HG03354 (cell line): ENCODE results near the gene ANKS1A.

Experiments used
- ATAC-seq: cut with Tn5 transposase; IDR thresholded peaks from one replicate; pipeline ENCODE4 v1.9.1; 2021; ENCODE audit warnings: mild to moderate bottlenecking; ENCODE audit not compliant: unreplicated experiment, poor library complexity, severe bottlenecking

ANKS1A gene

DNA sequence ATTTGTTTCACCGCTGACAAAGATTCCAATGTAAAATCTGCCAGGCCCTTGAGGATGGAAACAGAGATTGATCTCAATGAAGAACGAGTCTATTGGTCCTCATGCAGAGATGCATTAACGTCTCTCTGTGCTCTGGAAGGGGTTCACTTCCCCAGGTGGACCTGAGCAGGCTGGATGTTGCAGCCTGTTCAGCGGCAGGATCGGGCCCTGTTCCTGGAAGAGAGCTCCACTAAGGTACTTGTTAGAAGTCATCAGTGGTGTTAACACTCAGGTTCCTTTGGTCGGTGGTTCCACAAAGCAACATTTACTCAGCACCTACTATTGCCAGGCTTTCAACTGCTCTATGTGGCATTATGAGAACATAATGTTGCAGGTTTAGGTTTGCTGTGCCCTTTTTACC is 144.6 kb downstream of the ANKS1A start:
- no peak for ATAC-seq

DNA sequence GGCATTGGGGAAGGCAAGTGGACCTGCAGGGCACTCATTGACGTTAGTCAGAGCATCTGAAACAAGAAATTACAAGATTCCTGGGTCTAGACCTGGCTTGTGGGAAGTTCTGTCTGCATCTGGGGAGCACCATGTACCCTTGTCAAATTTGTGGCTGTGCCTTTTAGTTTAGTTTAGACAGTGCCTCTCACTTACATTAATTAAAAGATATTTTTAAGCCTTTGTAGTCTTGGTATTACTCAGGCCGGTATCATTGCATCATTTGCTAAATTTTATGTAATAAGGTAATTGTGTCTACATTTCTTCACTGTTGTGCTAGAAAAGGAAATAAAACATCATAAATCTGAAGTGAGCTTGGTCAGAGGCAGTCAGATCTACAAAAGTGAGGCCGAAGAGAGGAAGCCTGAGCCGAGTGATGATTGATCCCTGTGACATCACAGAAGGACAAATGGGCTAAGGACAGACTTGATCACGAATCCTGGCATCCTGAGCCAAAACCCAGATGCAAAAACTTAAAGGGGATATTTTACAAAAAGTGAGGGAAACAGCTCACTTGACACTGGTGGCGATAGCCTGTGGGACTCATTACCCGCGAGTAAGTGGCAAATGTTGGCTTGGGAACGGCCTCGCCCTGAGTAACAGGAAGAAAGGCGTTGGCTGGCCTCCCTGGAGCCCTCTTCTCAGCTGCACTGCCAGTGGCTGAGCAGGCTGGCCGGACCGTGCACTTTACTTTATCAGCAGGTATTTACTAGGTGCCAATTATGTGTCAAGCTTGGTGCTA is 145.5 kb downstream of the ANKS1A start:
- ATAC-seq: no peak

DNA sequence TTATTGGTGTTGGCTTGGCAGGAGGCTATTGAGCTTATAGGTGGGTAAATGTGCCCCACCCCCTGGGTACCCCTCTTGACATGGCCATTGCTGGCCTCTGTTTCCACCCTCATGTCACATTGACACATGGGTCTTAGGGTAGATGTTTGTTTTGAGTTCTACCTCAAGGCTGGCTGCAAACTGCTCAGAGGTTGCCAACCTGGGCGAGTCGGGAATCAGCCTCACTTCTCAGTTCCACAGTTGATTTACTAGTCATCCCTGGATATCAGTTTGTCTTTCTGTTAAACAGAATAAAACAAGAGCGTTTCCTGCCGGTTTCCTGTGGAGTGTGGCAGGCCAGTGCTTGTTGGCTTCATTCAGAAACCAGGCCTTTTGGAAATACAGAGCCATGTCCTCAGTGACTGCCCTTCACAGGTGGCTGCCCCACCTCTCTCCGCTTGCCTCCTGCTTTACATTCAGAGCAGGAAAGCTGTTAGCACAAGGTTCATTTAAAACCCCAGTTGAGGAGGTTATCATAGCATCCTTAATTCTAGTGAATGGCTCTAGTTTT is 146.5 kb downstream of the ANKS1A start:
- ATAC-seq: no peak

DNA sequence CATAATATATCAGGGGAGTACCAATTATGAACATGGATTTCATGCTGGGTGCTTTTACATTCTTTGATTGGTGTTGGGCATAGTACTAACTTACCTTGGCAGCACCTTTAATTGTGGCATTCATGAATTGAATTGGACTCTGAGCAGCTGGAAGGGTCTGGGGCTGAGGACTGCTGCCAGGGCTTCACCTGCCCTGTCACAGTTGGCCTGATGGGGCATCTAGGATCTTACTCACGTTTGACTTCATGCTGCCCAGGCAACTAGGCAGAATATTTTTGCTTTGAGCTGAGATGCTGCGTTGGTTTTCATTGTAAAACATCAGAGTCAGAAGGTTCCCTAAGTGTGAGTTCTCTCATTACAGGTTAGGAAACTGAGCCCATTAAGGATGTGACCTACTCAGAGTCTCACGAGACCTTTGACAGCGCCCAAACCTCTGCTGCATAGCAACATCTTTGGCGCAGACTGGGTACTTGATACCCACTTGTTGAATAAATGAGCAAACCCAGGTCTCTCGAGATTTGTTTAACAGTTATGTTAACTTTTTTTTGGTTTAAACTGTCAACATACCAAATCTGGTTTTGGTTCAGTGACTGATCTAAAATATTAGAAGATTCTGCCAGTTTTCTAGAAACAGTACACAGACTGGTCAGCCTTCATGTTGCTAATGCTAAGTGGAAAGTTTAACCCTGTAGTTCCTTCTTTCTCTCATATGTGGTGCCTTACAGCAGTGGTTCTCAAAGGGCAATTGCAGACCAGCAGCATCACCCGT is 147.2 kb downstream of the ANKS1A start:
- no peak for ATAC-seq

DNA sequence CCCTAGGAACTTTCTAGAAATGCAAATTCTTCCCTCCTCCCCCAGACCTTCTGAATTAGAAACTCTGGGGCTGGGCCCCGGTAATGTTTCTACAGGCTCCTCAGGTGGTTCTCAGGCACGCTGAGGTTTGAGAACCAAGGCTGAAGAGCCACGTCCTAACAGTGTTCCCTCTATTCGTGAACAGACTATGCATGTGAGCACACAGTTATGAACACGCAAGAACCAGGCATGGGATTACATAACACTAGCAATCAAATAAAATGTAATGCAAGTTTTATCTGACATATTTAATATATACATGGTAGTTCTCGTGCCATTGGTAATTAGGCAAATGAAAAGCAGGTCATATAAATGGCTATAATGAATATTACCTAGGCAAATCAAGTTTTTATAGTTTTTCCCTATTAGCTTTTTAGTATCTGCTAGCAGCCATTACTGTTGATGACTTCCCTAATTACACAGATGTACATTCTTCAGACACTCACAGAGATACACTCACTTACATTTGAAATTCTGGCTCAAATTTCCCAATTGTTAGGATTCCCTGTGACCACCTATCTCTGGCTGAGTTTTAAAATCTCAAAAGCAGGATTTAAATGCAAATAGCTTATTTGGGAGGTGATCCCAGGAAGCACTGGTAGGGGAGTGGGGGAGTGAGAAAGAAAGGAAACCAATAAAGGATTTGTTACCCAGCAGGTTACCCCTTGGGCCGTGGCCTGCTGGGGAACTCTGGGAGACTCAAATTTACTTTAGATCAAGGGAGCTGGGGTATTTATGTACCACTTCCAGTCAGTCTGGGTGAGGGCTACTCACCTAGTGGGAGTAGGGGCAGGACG is 148.0 kb downstream of the ANKS1A start:
- no peak for ATAC-seq

DNA sequence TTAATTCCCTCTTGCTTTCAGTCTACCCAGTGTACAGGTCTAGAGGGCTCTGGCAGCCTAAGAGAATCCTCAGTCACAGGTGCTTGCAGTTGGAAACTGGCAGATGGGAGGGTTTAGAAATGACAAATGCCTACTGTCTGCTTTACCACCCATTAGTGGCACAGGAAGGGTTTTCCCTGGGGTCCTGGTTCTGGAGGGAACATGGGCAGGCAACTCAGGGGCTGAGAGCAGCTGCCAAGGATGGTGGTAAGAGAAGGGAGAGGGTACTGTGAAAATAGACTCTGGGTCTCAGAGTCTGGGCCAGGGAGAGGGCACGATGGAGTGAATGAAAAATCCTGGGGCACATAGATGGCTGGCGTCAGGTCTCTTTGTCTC is 148.6 kb downstream of the ANKS1A start:
- ATAC-seq: no peak

DNA sequence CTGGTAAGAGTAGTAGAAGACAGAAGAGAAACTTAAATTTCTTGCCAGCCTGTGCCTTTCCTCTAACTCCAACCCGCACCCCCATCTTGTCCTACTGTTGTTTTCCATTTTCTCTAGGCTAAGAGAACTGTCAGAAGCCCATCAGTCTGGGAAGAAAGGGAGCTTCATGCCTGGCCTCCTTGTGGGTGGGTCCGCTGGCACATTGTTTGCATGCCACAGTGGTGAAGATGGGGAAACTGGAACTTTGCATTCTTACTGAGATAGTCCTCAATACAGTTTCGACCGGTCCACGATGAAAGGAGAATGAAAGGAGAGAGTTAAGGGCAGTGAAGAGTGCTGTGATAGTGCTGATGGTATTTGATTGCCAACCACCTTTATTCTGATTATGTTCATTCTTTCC is 149.0 kb downstream of the ANKS1A start:
- ATAC-seq: no peak

DNA sequence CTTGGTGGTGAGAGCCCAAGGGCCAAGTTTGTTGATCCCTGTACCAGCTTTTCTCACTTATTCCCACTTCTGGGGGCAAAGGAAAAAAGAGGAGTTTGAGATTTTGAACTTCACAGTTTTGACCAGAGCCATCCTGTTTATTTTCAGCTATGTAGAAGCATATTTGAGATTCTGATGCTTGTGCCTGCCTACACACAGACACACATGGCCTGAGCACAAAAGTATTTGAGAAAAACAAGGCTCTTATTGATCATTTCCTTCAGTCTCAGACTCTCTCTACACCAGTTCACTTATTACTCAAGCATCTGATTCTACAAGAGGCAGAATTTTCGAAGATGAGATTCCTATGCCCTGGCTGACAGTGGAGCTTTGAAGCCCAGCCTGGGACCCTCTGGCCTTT is 151.3 kb downstream of the ANKS1A start:
- no peak for ATAC-seq

DNA sequence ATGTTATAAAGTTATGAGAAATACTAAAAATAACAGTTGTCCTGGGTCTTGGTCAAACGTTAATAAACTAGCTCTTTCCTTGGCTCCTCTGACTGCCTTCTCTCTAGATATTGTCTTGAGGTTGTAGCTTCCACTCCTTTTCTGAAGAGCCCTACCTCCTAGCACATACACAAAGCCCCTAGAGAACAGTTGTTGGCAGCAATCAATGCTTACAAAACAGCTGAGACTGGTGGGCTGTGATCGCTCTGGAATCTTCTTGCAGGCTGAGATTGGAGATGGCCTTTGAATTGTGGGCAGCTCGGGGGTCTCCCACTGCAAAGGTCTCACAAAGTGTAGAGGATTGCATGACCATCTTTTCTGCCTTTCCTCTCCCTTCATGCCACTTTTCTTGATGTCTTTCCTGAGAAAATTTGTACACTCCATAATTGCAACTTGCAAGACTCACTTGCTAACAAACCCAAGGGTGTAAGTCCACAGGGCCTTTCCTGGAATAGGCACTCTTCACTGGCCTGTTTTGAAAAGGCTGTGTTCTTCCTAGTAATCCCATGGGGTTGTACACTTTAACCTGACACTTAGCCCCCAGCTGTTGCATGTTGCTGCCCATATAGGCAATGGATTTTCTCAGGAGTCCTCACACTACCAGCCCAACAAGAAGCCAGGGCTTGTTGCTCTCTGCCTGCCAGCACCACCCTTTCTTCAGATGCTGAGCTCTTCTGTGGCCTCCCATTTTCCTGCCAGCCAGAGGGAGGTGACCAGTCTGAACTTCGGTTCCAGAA is 152.2 kb downstream of the ANKS1A start:
- no peak for ATAC-seq

DNA sequence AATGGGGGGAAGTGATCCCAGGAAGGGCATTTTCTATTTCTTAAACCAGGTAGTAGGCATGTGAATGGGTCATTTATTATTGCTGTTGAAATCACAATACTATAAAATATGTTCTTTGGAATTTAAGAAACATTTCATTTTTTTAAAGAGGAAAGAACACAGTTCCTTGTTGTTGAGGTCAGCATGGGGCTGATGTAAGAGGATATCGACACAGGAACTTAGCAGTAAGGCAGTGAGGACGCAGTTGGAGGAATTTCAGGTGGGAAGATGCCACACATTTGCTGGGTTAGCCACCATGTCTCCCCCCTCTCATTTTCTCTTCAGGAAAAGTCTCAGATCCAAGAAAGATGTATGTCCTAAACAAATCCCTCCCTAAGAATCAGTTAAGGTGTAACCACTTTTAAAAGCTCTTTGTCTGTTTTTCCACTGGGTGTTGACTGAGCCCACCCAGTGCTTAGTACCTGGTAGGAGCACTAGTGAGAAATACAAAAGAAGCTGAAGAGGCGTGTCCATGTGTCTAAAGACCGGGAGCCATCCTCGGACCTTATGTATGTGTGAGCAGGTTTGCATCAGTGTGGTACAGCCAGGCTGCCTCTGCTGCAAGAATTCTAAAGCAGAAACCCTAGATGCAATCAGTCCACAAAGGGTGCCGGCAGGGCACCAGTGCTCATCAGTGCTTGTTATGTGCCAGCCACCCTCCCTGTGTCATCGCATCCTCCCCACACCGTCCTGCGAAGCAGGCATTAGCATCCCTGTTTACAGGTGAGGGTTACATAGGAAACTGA is 153.2 kb downstream of the ANKS1A start:
- no peak for ATAC-seq

DNA sequence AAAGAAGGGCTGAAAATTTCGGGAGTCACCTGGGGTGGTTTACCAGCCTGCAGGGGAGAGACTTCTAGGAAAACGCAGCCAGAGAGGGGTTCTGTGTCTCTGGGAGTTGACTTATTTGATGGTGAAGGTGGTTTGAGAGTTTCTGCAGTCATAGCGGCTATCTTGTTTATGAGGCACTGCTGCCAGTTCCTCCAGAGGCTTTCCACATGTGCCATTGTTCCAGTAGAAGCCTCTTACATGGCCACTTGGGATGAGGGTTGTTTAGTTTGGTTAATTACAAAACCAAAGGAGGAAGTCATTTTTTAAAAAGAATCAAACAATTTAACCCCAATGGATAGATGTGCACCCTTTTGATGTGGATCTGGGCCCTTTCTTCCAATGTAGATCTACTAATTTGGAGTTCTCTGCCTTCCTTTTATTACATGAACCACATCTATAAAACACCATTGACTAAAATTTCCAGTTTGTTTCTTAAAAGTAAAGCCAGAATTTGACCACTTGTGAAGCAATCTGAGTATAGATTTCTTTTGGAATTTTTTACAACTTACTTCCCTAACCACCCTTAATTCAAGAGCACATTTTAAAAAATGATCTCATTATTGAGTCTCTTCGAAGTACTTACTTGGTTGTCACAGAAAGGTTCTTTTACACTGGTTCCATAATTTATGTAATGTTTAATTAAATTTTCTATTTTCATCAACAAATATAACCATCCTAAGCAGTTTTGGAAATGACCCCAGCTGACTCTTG is 154.5 kb downstream of the ANKS1A start:
- ATAC-seq: no peak

DNA sequence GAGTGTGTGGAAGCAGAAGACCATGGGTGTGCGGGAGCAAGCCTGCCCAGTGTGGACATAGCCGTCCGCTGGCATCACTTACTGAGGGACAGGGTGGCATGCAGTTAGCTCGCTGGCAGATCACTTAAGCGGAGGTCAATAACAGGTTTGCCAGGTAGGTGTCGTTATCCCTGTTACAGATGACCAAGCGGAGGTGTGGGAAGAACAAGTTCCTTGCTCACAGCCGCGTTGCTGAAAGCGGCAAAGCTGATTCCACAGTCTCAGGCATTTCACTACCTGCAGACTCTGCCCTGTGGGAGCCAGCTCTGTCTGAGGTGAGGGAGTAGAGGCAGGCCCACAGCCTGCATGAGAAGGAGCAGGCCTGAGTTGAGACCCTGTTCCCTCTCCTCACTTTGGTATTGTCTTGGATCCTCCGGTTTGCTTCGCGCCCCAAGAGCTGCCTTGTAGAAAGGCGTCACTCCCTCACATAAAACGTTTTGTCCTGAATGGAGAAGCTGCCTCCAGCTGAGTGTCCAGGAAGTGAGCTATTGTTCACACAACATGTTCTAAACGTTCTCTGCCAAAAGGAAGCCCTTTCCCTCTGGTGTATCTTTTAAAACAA is 155.2 kb downstream of the ANKS1A start:
- ATAC-seq: no peak

DNA sequence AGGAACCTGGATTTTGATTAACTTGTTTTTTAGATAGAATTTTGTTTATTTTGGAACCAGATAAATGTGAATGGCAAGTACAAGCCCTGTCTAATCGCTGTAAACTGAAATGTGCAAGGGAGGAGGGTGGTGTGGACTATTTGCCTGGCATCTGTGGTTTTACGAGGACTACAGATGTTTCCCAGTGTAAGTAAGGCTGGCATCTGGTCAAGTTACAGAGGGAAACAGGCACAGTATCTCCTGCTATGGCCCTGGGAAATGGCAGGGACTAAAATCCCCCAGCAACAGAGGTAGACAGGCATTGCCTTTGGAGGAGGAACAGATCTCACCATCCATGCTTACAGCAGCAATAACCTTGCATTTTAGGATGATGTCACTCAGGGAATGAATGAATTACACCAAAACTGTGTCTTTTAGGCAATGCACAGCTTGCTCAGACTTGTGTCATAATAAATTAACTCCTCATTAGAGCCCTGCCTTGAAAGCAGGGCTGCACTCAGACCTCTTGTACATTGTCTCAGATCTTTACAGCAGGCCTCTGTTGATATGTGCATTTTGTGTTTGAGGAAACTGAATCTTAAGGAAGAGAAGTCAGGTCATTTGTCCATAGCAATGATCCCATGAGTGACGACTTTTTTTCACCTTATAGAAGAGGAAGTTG is 155.8 kb downstream of the ANKS1A start:
- no peak for ATAC-seq

DNA sequence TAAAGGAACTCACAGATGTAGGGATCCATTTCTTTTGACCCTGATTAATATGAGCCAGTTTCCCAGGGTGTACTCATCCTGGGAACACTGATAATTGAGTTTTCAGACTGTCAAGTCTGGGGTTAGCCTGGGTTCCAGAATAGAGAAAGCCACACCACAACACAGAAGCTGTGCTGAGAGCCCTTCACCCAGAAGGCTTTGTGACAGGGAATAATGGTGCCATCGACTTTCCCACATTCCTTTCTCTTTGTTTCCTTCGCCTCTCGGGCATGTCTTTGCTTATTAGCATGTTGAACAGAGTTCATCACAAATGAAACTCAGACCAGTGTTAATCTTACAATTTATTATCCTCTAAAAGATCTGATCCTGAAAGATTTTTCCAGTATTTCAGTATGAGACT is 157.0 kb downstream of the ANKS1A start:
- ATAC-seq: no peak

DNA sequence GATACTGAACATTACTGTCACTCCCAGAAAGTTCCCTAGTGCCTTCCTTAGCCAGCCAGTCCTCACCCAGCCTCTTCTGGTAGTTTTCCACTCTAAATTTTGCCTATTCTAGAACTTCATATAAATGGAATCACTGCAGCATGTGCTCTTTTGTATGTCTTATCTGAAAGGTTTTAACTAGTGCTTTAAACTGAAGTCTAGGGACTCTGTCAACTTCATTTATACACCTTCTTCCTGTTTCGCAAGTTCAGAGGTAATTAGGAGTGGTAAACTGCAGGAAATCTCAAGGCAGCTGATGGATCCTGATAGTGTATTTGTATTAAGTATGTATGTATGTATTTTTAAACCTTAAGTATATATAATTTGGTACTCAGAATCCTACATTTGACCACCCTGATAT is 157.8 kb downstream of the ANKS1A start:
- no peak for ATAC-seq

DNA sequence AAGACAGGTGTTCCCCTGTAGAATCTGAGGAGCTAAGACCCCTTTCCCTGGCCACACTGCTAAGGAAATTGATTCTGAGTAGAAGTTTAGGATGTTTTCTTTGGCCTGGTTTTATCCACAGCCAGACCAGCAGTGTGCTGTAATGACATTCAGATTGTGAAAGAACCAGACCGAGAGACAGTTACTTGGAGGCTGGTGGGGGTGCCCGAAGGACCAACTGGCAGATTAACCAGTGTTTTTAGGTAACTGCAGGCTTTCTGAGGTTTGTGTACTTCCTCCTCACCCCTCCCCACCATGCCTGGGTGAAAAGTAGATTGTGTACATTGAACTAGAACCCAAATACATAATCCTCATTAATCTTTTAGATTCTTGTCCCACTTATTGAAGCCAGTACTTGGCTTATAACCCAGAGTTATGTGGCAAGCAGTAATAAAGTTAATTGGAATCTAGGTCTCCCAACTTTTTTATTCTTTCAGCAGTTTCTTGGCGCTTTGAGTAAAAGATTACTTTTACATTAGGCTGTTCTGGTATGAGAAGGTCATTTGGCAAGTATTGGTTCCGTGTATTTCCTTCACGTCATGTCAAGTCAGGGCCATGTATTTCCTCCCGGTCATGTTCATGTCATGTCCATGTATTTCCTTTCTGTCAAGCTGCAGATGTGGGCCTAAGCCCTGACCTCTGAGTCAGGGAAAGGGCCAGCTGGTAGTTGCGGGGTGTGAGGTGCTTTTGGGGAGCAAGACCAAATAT is 158.4 kb downstream of the ANKS1A start:
- ATAC-seq: no peak
